GF-D8 (cell line): ENCODE data around the gene PIGQ.

Experiments used
- DNase-seq: peaks from one replicate; lab custom pipeline; 2025; lab: John Stamatoyannopoulos, UW

PIGQ gene

GRCh38 chr16:567373-568256 lies 2.2 kb upstream of the PIGQ start:
- DNase-seq: no peak

GRCh38 chr16:568401-569258 lies 1.1 kb upstream of the PIGQ start:
- no peak for DNase-seq

- DNase-seq: no peak
Observed at GRCh38 chr16:572865-573650, 3.3 kb downstream of the PIGQ start.

GRCh38 chr16:574021-574760 lies 4.4 kb downstream of the PIGQ start:
- no peak for DNase-seq

GRCh38 chr16:575354-576196 lies 5.8 kb downstream of the PIGQ start:
- DNase-seq: no peak

GRCh38 chr16:576197-576822 lies 6.5 kb downstream of the PIGQ start:
- no peak for DNase-seq

- no peak for DNase-seq
Observed at GRCh38 chr16:576823-577201, 7.0 kb downstream of the PIGQ start.

- DNase-seq: no peak
Observed at GRCh38 chr16:577796-578195, 8.0 kb downstream of the PIGQ start.

- DNase-seq: no peak
Observed at GRCh38 chr16:578232-578869, 8.6 kb downstream of the PIGQ start.

- peak; percentile 51 for DNase-seq
Observed at GRCh38 chr16:578870-579405, 9.2 kb downstream of the PIGQ start.

GRCh38 chr16:580141-580945 lies 10.6 kb downstream of the PIGQ start:
- DNase-seq: no peak

- no peak for DNase-seq
Observed at GRCh38 chr16:580946-581498, 11.3 kb downstream of the PIGQ start.

GRCh38 chr16:582218-582613 lies 12.4 kb downstream of the PIGQ start:
- no peak for DNase-seq

GRCh38 chr16:582614-583331 lies 13.0 kb downstream of the PIGQ start:
- no peak for DNase-seq

GRCh38 chr16:583470-583814 lies 13.7 kb downstream of the PIGQ start:
- no peak for DNase-seq

GRCh38 chr16:583815-584591 lies 14.2 kb downstream of the PIGQ start:
- no peak for DNase-seq

GRCh38 chr16:585351-585750 lies 15.6 kb downstream of the PIGQ start:
- no peak for DNase-seq
